K562 (cell line): Measurements from ENCODE around the gene HOXC12. TPM values are rescaled to one million over a fixed set of nuclear protein-coding genes. Genes with fewer than 3 reads are reported as not detected.

Experiments
- ATAC-seq: fragments of 200-7000 bp; cut with Tn5 transposase; 3 replicates; pipeline ENCODE4 v1.9.1; 2020; ENCODE audit warnings: moderate library complexity
- BruUV-seq: library from RNA; stranded (reverse); fragments of 400-500 nt; replicated peaks from 2 replicates; lab custom pipeline; 2021; lab: Mats Ljungman, UMichigan
- CTCF ChIA-PET: fragments of 300-600 bp; formaldehyde crosslinking; extraction: SDS; loops from one replicate; lab custom pipeline; 2021; ENCODE audit warnings: low intra/inter-chr PET ratio; lab: Yijun Ruan, JAX
- POLR2A ChIA-PET: fragments of 300-600, 350-650 bp; sonication (Branson Sonifier 250); formaldehyde crosslinking; extraction: SDS; loops from one replicate; lab custom pipeline; 2021; ENCODE audit warnings: antibody characterized with exemption, inconsistent platforms; lab: Yijun Ruan, JAX
- DNase-seq, 4 experiments: peaks; one replicate each; pipeline versions ENCODE4 v3.0.0 to v3.0.0-alpha.2; 2011 to 2018; ENCODE audit warnings: low spot score in 3 of 4, mixed read lengths in 3 of 4; ENCODE audit errors: extremely low read depth in 1 of 4
- FAIRE-seq: peaks from 2 replicates; lab custom pipeline; 2011; peaks lifted over from hg19 to GRCh38; lab: Jason Lieb, UNC
- H2AFZ ChIP-seq: 2 replicates; pipeline ENCODE4 v1.6.0; 2011; ENCODE audit warnings: low read depth, low read length, control low read depth, inconsistent platforms
- H3K27ac ChIP-seq: fragments of 200-600 bp; 3 replicates; pipeline ENCODE4 v1.8.0; 2011; ENCODE audit warnings: low read depth, mild to moderate bottlenecking, control low read depth, inconsistent platforms, low read length, moderate library complexity, mixed read lengths; ENCODE audit errors: extremely low read depth
- H3K27me3 ChIP-seq, 2 experiments: fragments of 300-600 bp in 1 of 2; 2 replicates in 1 of 2; 3 replicates in 1 of 2; pipeline versions ENCODE4 v1.6.0 to v1.8.0; 2011; ENCODE audit warnings: inconsistent platforms in 2 of 2, low read length in 2 of 2, mild to moderate bottlenecking in 1 of 2, mixed read lengths in 1 of 2, moderate library complexity in 1 of 2; ENCODE audit not compliant: control insufficient read depth in 2 of 2, insufficient read depth in 2 of 2
- H3K36me3 ChIP-seq: fragments of 300-600 bp; 3 replicates; pipeline ENCODE4 v1.8.0; 2011; ENCODE audit warnings: mild to moderate bottlenecking, low read length, inconsistent platforms; ENCODE audit not compliant: control insufficient read depth, insufficient read depth
- H3K4me1 ChIP-seq, 2 experiments: fragments of 200-600 bp in 1 of 2; replicated peaks in 1 of 2; 2 replicates in 1 of 2; 3 replicates in 1 of 2; pipeline versions ENCODE4 v1.5.1 to v1.8.0; 2011; ENCODE audit warnings: inconsistent platforms in 2 of 2, low read length in 2 of 2, mild to moderate bottlenecking in 1 of 2, mixed read lengths in 1 of 2, moderate library complexity in 1 of 2; ENCODE audit not compliant: control insufficient read depth in 2 of 2, insufficient read depth in 2 of 2
- H3K4me2 ChIP-seq: 2 replicates; pipeline ENCODE4 v1.6.1; 2011; ENCODE audit warnings: low read length, control low read depth, inconsistent platforms, mixed read lengths; ENCODE audit not compliant: insufficient read depth
- H3K4me3 ChIP-seq: fragments of 200-600 bp; sonication (generic), shearing (Covaris generic); 2 replicates; pipeline ENCODE4 v1.5.1; 2016; ENCODE audit warnings: control low read depth, inconsistent platforms
- H3K79me2 ChIP-seq: fragments of 200-600 bp; 3 replicates; pipeline ENCODE4 v1.8.0; 2011; ENCODE audit warnings: low read length, inconsistent platforms; ENCODE audit not compliant: control insufficient read depth, insufficient read depth
- H3K9ac ChIP-seq, 2 experiments: 2 replicates each; pipeline versions ENCODE4 v1.6.0 to v1.6.1; 2011; ENCODE audit warnings: low read depth in 2 of 2, low read length in 2 of 2, control low read depth in 1 of 2, inconsistent platforms in 1 of 2, mild to moderate bottlenecking in 1 of 2, mixed read lengths in 1 of 2; ENCODE audit not compliant: insufficient read depth in 1 of 2
- H3K9me1 ChIP-seq: one replicate; pipeline ENCODE4 v1.6.0; 2011; ENCODE audit warnings: inconsistent platforms, mild to moderate bottlenecking, low read length, moderate library complexity; ENCODE audit not compliant: control insufficient read depth, insufficient read depth
- H3K9me3 ChIP-seq: replicated peaks from 2 replicates; pipeline ENCODE4 v1.5.1; 2011; ENCODE audit warnings: low read depth, low read length, inconsistent platforms; ENCODE audit not compliant: control insufficient read depth, insufficient read depth
- H4K20me1 ChIP-seq: replicated peaks from 2 replicates; pipeline ENCODE4 v1.6.1; 2011; ENCODE audit warnings: low read length, inconsistent platforms, mixed read lengths; ENCODE audit not compliant: control insufficient read depth, insufficient read depth
- BRD9 ChIP-seq: fragments of 450-650 bp; IDR thresholded peaks from 2 replicates; pipeline ENCODE4 v1.6.1; 2018; ENCODE audit warnings: low read depth; ENCODE audit not compliant: partially characterized antibody
- BRF1 ChIP-seq: IDR thresholded peaks from 3 replicates; pipeline ENCODE4 v1.6.1; 2011; ENCODE audit warnings: borderline replicate concordance, mild to moderate bottlenecking; ENCODE audit not compliant: insufficient read length; ENCODE audit errors: extremely low read depth
- GABPB2 ChIP-seq: fragments of 250-450 bp; sonication (Bioruptor Pico); conservative IDR thresholded peaks from 2 replicates; pipeline ENCODE4 v1.5.1; 2021; ENCODE audit warnings: mild to moderate bottlenecking
- MAZ ChIP-seq, 2 experiments: fragments of 450-650 bp in 1 of 2; sonication (generic) in 1 of 2; formaldehyde crosslinking; IDR thresholded peaks in 1 of 2; conservative IDR thresholded peaks in 1 of 2; 2 replicates each; pipeline versions ENCODE4 v1.4.0 to v1.5.0; 2020; ENCODE audit warnings: mild to moderate bottlenecking in 1 of 2, missing genetic modification reagents in 1 of 2
- NCOA4 ChIP-seq: fragments of 450-650 bp; IDR thresholded peaks from 2 replicates; pipeline ENCODE4 v1.6.1; 2018; ENCODE audit warnings: mild to moderate bottlenecking; ENCODE audit not compliant: partially characterized antibody
- PCBP1 ChIP-seq: fragments of 200-400 bp; formaldehyde crosslinking; IDR thresholded peaks from 2 replicates; pipeline ENCODE4 v1.6.1; 2018; ENCODE audit warnings: mild to moderate bottlenecking, low read depth, low read length; ENCODE audit not compliant: poor library complexity, severe bottlenecking
- RNF2 ChIP-seq: sonication (generic); IDR thresholded peaks from 2 replicates; pipeline ENCODE4 v1.6.1; 2016
- TARDBP ChIP-seq: fragments of 450-650 bp; IDR thresholded peaks from 2 replicates; pipeline ENCODE4 v1.6.1; 2016
- XRCC3 ChIP-seq: fragments of 450-650 bp; IDR thresholded peaks from 2 replicates; pipeline ENCODE4 v1.6.1; 2017; ENCODE audit warnings: mild to moderate bottlenecking, moderate library complexity
- ZNF274 ChIP-seq: IDR thresholded peaks from 2 replicates; pipeline ENCODE4 v1.6.1; 2011; ENCODE audit warnings: low read depth, mild to moderate bottlenecking, low read length, moderate library complexity, borderline replicate concordance
- WGBS: fragments of 100-300 bp; shearing (Covaris generic); methylation state at CpG from one replicate; pipeline ENCODE4 v1.1.6; 2016; ENCODE audit warnings: low coverage, mixed read lengths; ENCODE audit not compliant: insufficient coverage; ENCODE audit errors: missing lambda C conversion rate; 5-methylcytosine and 5-hydroxymethylcytosine counted together
- in situ Hi-C: fragments of 300-500 bp; cut with MboI; formaldehyde crosslinking; loops from 4 replicates; pipeline ENCODE4 v1.15.0; 2018; ENCODE audit warnings: inconsistent platforms, mixed read lengths
- intact Hi-C: fragments of 100-400 bp; cut with micrococcal nuclease; formaldehyde crosslinking; loops from 2 replicates; pipeline ENCODE4 v1.14.2; 2022
- polyA plus RNA-seq, 8 experiments: library from polyadenylated mRNA; depleted of rRNA in 4 of 8; stranded (reverse) in 5 of 8; unstranded in 3 of 8; fragments of >200 nt; fragmentation: Nextera tagmentation in 2 of 8; fragmentation: Illumina TruSeq in 1 of 8; extraction: Ambion mirVana in 2 of 8; extraction: Trizol in 1 of 8; gene quantifications; 2 replicates each; pipeline versions ENCODE4 v1.2.1 to v1.2.3, GENCODE V29; 2011 to 2014; ENCODE audit warnings: inconsistent platforms in 1 of 8, missing spikeins in 1 of 8
- total RNA-seq, 7 experiments: library from RNA; depleted of rRNA in 6 of 7; stranded (reverse); fragments of >200 nt in 6 of 7; fragmentation: Illumina TruSeq in 2 of 7; extraction: Trizol in 2 of 7; gene quantifications; 2 replicates each; pipeline versions ENCODE4 v1.2.1 to v1.2.3, GENCODE V29; 2011 to 2021; ENCODE audit warnings: low replicate concordance in 1 of 7
- TF ChIP-seq, protein P1 (sequence below): fragments of 250-450 bp; sonication (Bioruptor Pico); IDR thresholded peaks from 2 replicates; pipeline ENCODE4 v1.4.0; 2020; ENCODE audit warnings: mild to moderate bottlenecking

The HOXC12 gene
- total and polyA plus RNA-seq, 9 of the 15 experiments (the other 6 are each of a cell fraction or from before 2014, with no cell fraction given): 0.04 to 0.36 (median 0.11) TPM; not detected in 1

DNA sequence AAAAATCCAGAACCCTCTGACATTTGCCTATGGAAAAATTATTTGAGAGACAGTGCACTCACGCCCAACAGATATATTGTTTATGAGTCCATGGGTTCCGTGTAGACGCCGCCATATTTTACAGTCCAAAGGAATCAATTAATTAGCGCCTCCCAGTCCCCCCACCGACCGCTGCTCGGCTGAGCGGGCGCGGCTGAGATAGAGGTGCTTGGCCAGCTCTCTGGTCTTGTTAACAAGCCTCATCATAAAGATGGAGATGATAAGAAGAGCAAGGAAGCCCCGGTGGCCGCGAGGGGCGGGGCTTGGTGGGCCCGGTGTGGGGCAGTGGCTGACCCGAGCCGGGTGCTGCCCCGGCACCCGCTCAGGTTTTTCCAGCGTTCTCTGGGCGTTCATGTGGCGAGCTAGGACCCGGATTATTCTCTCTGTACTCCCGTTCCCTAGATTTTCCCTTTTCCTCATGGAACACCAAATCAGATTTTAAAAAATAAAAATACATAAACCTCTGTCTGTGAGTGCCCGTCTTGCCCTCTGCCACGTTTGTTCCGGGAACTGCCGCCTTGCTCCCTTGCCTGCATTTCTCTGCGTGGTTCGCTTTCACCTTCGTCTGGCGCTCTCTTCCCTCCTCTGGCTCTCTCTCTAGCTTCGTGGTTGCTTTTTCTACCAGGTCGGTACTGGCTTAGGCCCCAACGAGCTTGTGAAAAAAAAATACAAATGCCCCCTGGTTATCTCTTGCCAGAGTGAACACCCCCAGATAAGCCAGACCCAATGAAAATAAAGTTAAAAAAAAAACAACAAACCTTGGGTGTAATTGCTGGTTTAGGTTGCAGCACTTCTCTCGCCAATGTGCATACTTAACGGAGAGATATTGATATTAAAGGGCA, 9.0 kb downstream of the HOXC12 start:
- Histone ChIP-seq H3K9me1 (no peaks in the 10 kb centered on the region), H3K4me3 (no peak overlapping the region), H3K36me3 (no peaks in the 10 kb centered on the region), H3K9me3 (no peaks in the 10 kb centered on the region), H3K27ac (no peak overlapping the region), H3K4me2 (no peak overlapping the region), H3K9ac (peak overlapping the region in 1 of 2 experiments; percentile 76; a peak in 1 of 4 replicates), H3K79me2 (no peaks in the 10 kb centered on the region), H4K20me1 (peaks cover 12% of the 10 kb centered on the region; the same call in 1 of the 2 replicates), H3K27me3 (peaks cover 65 to 80% of the 10 kb centered on the region in 2 experiments), H3K4me1 (peaks cover 0 to 23% of the 10 kb centered on the region in 2 experiments; a peak in 4 of 5 replicates), H2AFZ (no peak overlapping the region)
- in situ Hi-C loops (no loop called here), intact Hi-C loops (no loop called here)
- no TSS peak for BruUV-seq
- TF ChIP-seq MAZ (CRISPR knock-in tag; conservative IDR thresholded peaks at IDR 0.05 in 1 of 2, IDR thresholded peaks at IDR 0.05 in 1 of 2) (0 out of 4 replicates have a peak, but pooled peaks of 1 of the 2 experiments have one; percentile 13), PCBP1 (no peak), GABPB2 (CRISPR knock-in tag) (no peak), BRD9 (no peak), TARDBP (no peak), BRF1 (no peak), NCOA4 (no peak), ZNF274 (no peak), XRCC3 (no peak), RNF2 (peak; percentile 21; the same call in 1 of the 2 replicates)
- TF ChIP-seq, protein P1, sequence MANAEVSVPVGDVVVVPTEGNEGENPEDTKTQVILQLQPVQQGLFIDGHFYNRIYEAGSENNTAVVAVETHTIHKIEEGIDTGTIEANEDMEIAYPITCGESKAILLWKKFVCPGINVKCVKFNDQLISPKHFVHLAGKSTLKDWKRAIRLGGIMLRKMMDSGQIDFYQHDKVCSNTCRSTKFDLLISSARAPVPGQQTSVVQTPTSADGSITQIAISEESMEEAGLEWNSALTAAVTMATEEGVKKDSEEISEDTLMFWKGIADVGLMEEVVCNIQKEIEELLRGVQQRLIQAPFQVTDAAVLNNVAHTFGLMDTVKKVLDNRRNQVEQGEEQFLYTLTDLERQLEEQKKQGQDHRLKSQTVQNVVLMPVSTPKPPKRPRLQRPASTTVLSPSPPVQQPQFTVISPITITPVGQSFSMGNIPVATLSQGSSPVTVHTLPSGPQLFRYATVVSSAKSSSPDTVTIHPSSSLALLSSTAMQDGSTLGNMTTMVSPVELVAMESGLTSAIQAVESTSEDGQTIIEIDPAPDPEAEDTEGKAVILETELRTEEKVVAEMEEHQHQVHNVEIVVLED: no peak
- DNase-seq (peak in 2 of 4 experiments; percentile 64 to 65), FAIRE-seq (no peak), ATAC-seq (peak; percentile 31; the same call in 2 of the 3 replicates)
- WGBS: 3% methylated on average over 38 of the region's 38 CpGs
- CTCF ChIA-PET: no interaction called here
- POLR2A ChIA-PET: interaction anchor here (0.6 to 1.6 kb wide), 3 partner anchors 10 to 165 kb away, joined by 3 read pairs; no protein-coding TSS in a partner anchor
